PC-9 (cell line): ENCODE data around the gene PRR15. TPM values are rescaled to one million over a fixed set of nuclear protein-coding genes. Genes with fewer than 3 reads are reported as not detected.
"Not testable (repeated sequence)": the region's sequence is repeated elsewhere in the genome, so short reads cannot be mapped to it uniquely, and the experiment has no call there.

Experiments used
- BruUV-seq: library from RNA; stranded (reverse); fragments of 400-500 nt; replicated peaks from 2 replicates; lab custom pipeline; 2021; lab: Mats Ljungman, UMichigan
- CTCF ChIA-PET: fragments of 300-600 bp; sonication (Branson Sonifier 250); formaldehyde crosslinking; loops from one replicate; lab custom pipeline; 2022; ENCODE audit warnings: antibody characterized with exemption; lab: Charles Lee
- POLR2A ChIA-PET: fragments of 300-600 bp; sonication (Branson Sonifier 250); formaldehyde crosslinking; loops from one replicate; lab custom pipeline; 2022; ENCODE audit warnings: antibody characterized with exemption; ENCODE audit not compliant: unreplicated experiment; lab: Charles Lee
- DNase-seq, 2 experiments: peaks; one replicate each; pipeline versions ENCODE4 v3.0.0 to v3.0.0-alpha.2; 2015 to 2022; ENCODE audit warnings: mixed read lengths in 1 of 2
- H2AFZ ChIP-seq: fragments of 200-600 bp; sonication (generic); 2 replicates; pipeline ENCODE4 v1.8.1; 2017; ENCODE audit warnings: antibody characterized with exemption
- H3F3A ChIP-seq: fragments of 200-600 bp; sonication (generic); 2 replicates; pipeline ENCODE4 v1.8.1; 2017; ENCODE audit warnings: antibody characterized with exemption, mild to moderate bottlenecking, low read depth; ENCODE audit not compliant: insufficient read depth
- H3K27ac ChIP-seq: fragments of 200-600 bp; sonication (generic); 2 replicates; pipeline ENCODE4 v1.6.1; 2016; ENCODE audit warnings: mixed run types
- H3K27me3 ChIP-seq: fragments of 200-600 bp; sonication (generic); 2 replicates; pipeline ENCODE4 v1.6.1; 2016; ENCODE audit warnings: low read depth, mixed run types; ENCODE audit not compliant: insufficient read depth
- H3K36me3 ChIP-seq: fragments of 200-600 bp; sonication (generic); 2 replicates; pipeline ENCODE4 v1.6.1; 2016; ENCODE audit warnings: low read depth, mixed run types
- H3K4me1 ChIP-seq: fragments of 200-600 bp; sonication (generic); replicated peaks from 2 replicates; pipeline ENCODE4 v1.6.1; 2016; ENCODE audit warnings: mixed run types; ENCODE audit not compliant: insufficient read depth
- H3K4me2 ChIP-seq: fragments of 200-600 bp; sonication (generic); 2 replicates; pipeline ENCODE4 v1.6.1; 2017; ENCODE audit warnings: mixed run types
- H3K4me3 ChIP-seq: fragments of 200-600 bp; sonication (generic); 2 replicates; pipeline ENCODE4 v1.6.1; 2016; ENCODE audit warnings: mixed run types
- H3K79me2 ChIP-seq: fragments of 200-600 bp; sonication (generic); 2 replicates; pipeline ENCODE4 v1.6.1; 2017; ENCODE audit warnings: low read depth, mixed run types
- H3K9me2 ChIP-seq: fragments of 200-600 bp; sonication (generic); 2 replicates; pipeline ENCODE4 v1.8.1; 2017; ENCODE audit warnings: mild to moderate bottlenecking; ENCODE audit not compliant: insufficient read depth
- H3K9me3 ChIP-seq: fragments of 200-600 bp; sonication (generic); 2 replicates; pipeline ENCODE4 v1.8.1; 2016; ENCODE audit warnings: low read depth; ENCODE audit not compliant: insufficient read depth
- H4K20me1 ChIP-seq: fragments of 200-600 bp; sonication (generic); 2 replicates; pipeline ENCODE4 v1.8.1; 2017; ENCODE audit not compliant: insufficient read depth
- EZH2 ChIP-seq: fragments of 200-600 bp; sonication (generic); IDR thresholded peaks from 2 replicates; pipeline ENCODE4 v1.8.0; 2017; ENCODE audit warnings: antibody characterized with exemption, low read depth
- intact Hi-C: fragments of 100-400 bp; cut with micrococcal nuclease; formaldehyde crosslinking; loops from one replicate; pipeline ENCODE4 v1.10.0; 2022; ENCODE audit not compliant: unreplicated experiment
- total RNA-seq: library from RNA; stranded (reverse); gene quantifications from 2 replicates; pipeline ENCODE4 v1.2.3, GENCODE V29; 2021
- TF ChIP-seq, protein P1 (sequence below): fragments of 200-600 bp; sonication (generic); conservative IDR thresholded peaks from 2 replicates; pipeline ENCODE4 v1.6.1; 2017; ENCODE audit warnings: mixed run types, antibody characterized with exemption, mild to moderate bottlenecking, moderate library complexity

PRR15 gene
- total RNA-seq, 1 experiment from 2014 or later = 64.9 TPM

DNA sequence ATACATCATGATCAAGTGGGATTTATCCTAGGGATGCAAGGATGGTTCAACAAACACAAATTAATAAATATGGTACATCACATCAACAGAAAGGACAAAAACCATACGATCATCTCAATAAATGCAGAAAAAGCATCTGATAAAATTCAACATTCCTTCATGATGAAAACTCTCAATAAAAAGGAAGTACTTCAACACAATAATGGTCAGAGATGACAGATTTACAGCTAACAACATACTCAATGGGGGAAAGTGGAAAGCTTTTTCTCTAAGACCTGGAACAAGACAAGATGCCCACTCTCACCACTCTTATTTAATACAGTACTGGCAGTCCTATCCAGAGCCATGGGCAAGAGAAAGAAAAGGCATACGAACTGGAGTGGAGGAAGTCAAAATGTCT lies 39.9 kb upstream of the PRR15 start:
- Histone ChIP-seq H3K4me1 (no peaks in the 10 kb centered on the region), H2AFZ (no peak overlapping the region), H3F3A (no peaks in the 10 kb centered on the region), H3K4me2 (no peak overlapping the region), H4K20me1 (no peaks in the 10 kb centered on the region), H3K79me2 (no peaks in the 10 kb centered on the region), H3K27me3 (no peaks in the 10 kb centered on the region), H3K9me3 (no peaks in the 10 kb centered on the region), H3K9me2 (peaks cover 3% of the 10 kb centered on the region; the same call in 1 of the 2 replicates), H3K4me3 (no peak overlapping the region), H3K27ac (no peak overlapping the region), H3K36me3 (0 out of 2 replicates have a peak, but pooled peaks cover 4% of the 10 kb centered on the region)
- BruUV-seq = no TSS peak
- no peak for TF ChIP-seq EZH2
- TF ChIP-seq, protein P1, sequence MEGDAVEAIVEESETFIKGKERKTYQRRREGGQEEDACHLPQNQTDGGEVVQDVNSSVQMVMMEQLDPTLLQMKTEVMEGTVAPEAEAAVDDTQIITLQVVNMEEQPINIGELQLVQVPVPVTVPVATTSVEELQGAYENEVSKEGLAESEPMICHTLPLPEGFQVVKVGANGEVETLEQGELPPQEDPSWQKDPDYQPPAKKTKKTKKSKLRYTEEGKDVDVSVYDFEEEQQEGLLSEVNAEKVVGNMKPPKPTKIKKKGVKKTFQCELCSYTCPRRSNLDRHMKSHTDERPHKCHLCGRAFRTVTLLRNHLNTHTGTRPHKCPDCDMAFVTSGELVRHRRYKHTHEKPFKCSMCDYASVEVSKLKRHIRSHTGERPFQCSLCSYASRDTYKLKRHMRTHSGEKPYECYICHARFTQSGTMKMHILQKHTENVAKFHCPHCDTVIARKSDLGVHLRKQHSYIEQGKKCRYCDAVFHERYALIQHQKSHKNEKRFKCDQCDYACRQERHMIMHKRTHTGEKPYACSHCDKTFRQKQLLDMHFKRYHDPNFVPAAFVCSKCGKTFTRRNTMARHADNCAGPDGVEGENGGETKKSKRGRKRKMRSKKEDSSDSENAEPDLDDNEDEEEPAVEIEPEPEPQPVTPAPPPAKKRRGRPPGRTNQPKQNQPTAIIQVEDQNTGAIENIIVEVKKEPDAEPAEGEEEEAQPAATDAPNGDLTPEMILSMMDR = no peak
- DNase-seq = no peak
- POLR2A ChIA-PET = no interaction called here
- intact Hi-C loops = no loop called here
- CTCF ChIA-PET = no interaction called here

GRCh38 chr7:29527505-29528108 lies 36.0 kb upstream of the PRR15 start:
- DNase-seq = peak in 1 of 2 experiments; percentile 32
- TF ChIP-seq, protein P1 = no peak
- no peak for TF ChIP-seq EZH2
- Histone ChIP-seq H3K79me2 (peaks cover 11% of the 10 kb centered on the region; the same call in 1 of the 2 replicates), H4K20me1 (no peaks in the 10 kb centered on the region), H3K9me3 (peaks cover 5% of the 10 kb centered on the region), H3K4me2 (no peak overlapping the region), H3K9me2 (no peaks in the 10 kb centered on the region), H3K27ac (no peak overlapping the region), H3K36me3 (0 out of 2 replicates have a peak, but pooled peaks cover 4% of the 10 kb centered on the region), H3F3A (no peaks in the 10 kb centered on the region), H3K27me3 (no peaks in the 10 kb centered on the region), H3K4me1 (no peaks in the 10 kb centered on the region), H3K4me3 (no peak overlapping the region), H2AFZ (no peak overlapping the region)
- intact Hi-C loops = no loop called here
- ChIA-PET CTCF (no interaction called here), POLR2A (no interaction called here)
- no TSS peak for BruUV-seq

- CTCF ChIA-PET, H3K36me3 ChIP-seq, H3F3A ChIP-seq, H3K9me2 ChIP-seq, H2AFZ ChIP-seq, intact Hi-C loops, BruUV-seq, POLR2A ChIA-PET, H3K27me3 ChIP-seq, H3K27ac ChIP-seq, H4K20me1 ChIP-seq, H3K4me3 ChIP-seq, H3K4me2 ChIP-seq, H3K4me1 ChIP-seq, H3K9me3 ChIP-seq: not testable (repeated sequence)
- DNase-seq = peak in 1 of 2 experiments; percentile 25
- H3K79me2 ChIP-seq = peaks cover 11% of the 10 kb centered on the region; the same call in 1 of the 2 replicates
Measured at GRCh38 chr7:29528526-29528925, 35.1 kb upstream of the PRR15 start.

GRCh38 chr7:29538389-29538788 lies 25.2 kb upstream of the PRR15 start:
- H3K4me3 ChIP-seq = no peak overlapping the region
- H2AFZ ChIP-seq = no peak overlapping the region
- BruUV-seq = no TSS peak
- no peaks in the 10 kb centered on the region for H3F3A ChIP-seq
- ChIA-PET POLR2A (no interaction called here), CTCF (no interaction called here)
- H3K79me2 ChIP-seq = peaks cover 16% of the 10 kb centered on the region
- H3K4me1 ChIP-seq = peaks cover 10% of the 10 kb centered on the region
- H3K4me2 ChIP-seq = no peak overlapping the region
- H3K27ac ChIP-seq = no peak overlapping the region
- no peak for TF ChIP-seq EZH2
- TF ChIP-seq, protein P1 = no peak
- H3K9me3 ChIP-seq = no peaks in the 10 kb centered on the region; the same call in 1 of the 2 replicates
- H4K20me1 ChIP-seq = no peaks in the 10 kb centered on the region
- no peak for DNase-seq
- H3K36me3 ChIP-seq = no peaks in the 10 kb centered on the region
- no peaks in the 10 kb centered on the region for H3K9me2 ChIP-seq
- intact Hi-C loops = no loop called here
- no peaks in the 10 kb centered on the region for H3K27me3 ChIP-seq
